K562 (cell line): ENCODE results near the gene UBE2N. TPM values are rescaled to one million over a fixed set of nuclear protein-coding genes. Genes with fewer than 3 reads are reported as not detected.
A peak's percentile ranks its signal among the peaks of the same experiment; 100 is the strongest.

Source experiments
- ATAC-seq: fragments of 200-7000 bp; cut with Tn5 transposase; 3 replicates; pipeline ENCODE4 v1.9.1; 2020; ENCODE audit warnings: moderate library complexity
- BruUV-seq: library from RNA; stranded (reverse); fragments of 400-500 nt; replicated peaks from 2 replicates; lab custom pipeline; 2021; lab: Mats Ljungman, UMichigan
- CTCF ChIA-PET: fragments of 300-600 bp; formaldehyde crosslinking; extraction: SDS; loops from one replicate; lab custom pipeline; 2021; ENCODE audit warnings: low intra/inter-chr PET ratio; lab: Yijun Ruan, JAX
- POLR2A ChIA-PET: fragments of 300-600, 350-650 bp; sonication (Branson Sonifier 250); formaldehyde crosslinking; extraction: SDS; loops from one replicate; lab custom pipeline; 2021; ENCODE audit warnings: antibody characterized with exemption, inconsistent platforms; lab: Yijun Ruan, JAX
- DNase-seq, 4 experiments: peaks; one replicate each; pipeline versions ENCODE4 v3.0.0 to v3.0.0-alpha.2; 2011 to 2018; ENCODE audit warnings: low spot score in 3 of 4, mixed read lengths in 3 of 4; ENCODE audit errors: extremely low read depth in 1 of 4
- FAIRE-seq: peaks from 2 replicates; lab custom pipeline; 2011; peaks lifted over from hg19 to GRCh38; lab: Jason Lieb, UNC
- H2AFZ ChIP-seq: 2 replicates; pipeline ENCODE4 v1.6.0; 2011; ENCODE audit warnings: low read depth, low read length, control low read depth, inconsistent platforms
- H3K27ac ChIP-seq: fragments of 200-600 bp; 3 replicates; pipeline ENCODE4 v1.8.0; 2011; ENCODE audit warnings: low read depth, mild to moderate bottlenecking, control low read depth, inconsistent platforms, low read length, moderate library complexity, mixed read lengths; ENCODE audit errors: extremely low read depth
- H3K27me3 ChIP-seq, 2 experiments: fragments of 300-600 bp in 1 of 2; 2 replicates in 1 of 2; 3 replicates in 1 of 2; pipeline versions ENCODE4 v1.6.0 to v1.8.0; 2011; ENCODE audit warnings: inconsistent platforms in 2 of 2, low read length in 2 of 2, mild to moderate bottlenecking in 1 of 2, mixed read lengths in 1 of 2, moderate library complexity in 1 of 2; ENCODE audit not compliant: control insufficient read depth in 2 of 2, insufficient read depth in 2 of 2
- H3K36me3 ChIP-seq: fragments of 300-600 bp; 3 replicates; pipeline ENCODE4 v1.8.0; 2011; ENCODE audit warnings: mild to moderate bottlenecking, low read length, inconsistent platforms; ENCODE audit not compliant: control insufficient read depth, insufficient read depth
- H3K4me1 ChIP-seq, 2 experiments: fragments of 200-600 bp in 1 of 2; replicated peaks in 1 of 2; 2 replicates in 1 of 2; 3 replicates in 1 of 2; pipeline versions ENCODE4 v1.5.1 to v1.8.0; 2011; ENCODE audit warnings: inconsistent platforms in 2 of 2, low read length in 2 of 2, mild to moderate bottlenecking in 1 of 2, mixed read lengths in 1 of 2, moderate library complexity in 1 of 2; ENCODE audit not compliant: control insufficient read depth in 2 of 2, insufficient read depth in 2 of 2
- H3K4me2 ChIP-seq: 2 replicates; pipeline ENCODE4 v1.6.1; 2011; ENCODE audit warnings: low read length, control low read depth, inconsistent platforms, mixed read lengths; ENCODE audit not compliant: insufficient read depth
- H3K4me3 ChIP-seq: fragments of 200-600 bp; sonication (generic), shearing (Covaris generic); 2 replicates; pipeline ENCODE4 v1.5.1; 2016; ENCODE audit warnings: control low read depth, inconsistent platforms
- H3K79me2 ChIP-seq: fragments of 200-600 bp; 3 replicates; pipeline ENCODE4 v1.8.0; 2011; ENCODE audit warnings: low read length, inconsistent platforms; ENCODE audit not compliant: control insufficient read depth, insufficient read depth
- H3K9ac ChIP-seq, 2 experiments: 2 replicates each; pipeline versions ENCODE4 v1.6.0 to v1.6.1; 2011; ENCODE audit warnings: low read depth in 2 of 2, low read length in 2 of 2, control low read depth in 1 of 2, inconsistent platforms in 1 of 2, mild to moderate bottlenecking in 1 of 2, mixed read lengths in 1 of 2; ENCODE audit not compliant: insufficient read depth in 1 of 2
- H3K9me1 ChIP-seq: one replicate; pipeline ENCODE4 v1.6.0; 2011; ENCODE audit warnings: inconsistent platforms, mild to moderate bottlenecking, low read length, moderate library complexity; ENCODE audit not compliant: control insufficient read depth, insufficient read depth
- H3K9me3 ChIP-seq: replicated peaks from 2 replicates; pipeline ENCODE4 v1.5.1; 2011; ENCODE audit warnings: low read depth, low read length, inconsistent platforms; ENCODE audit not compliant: control insufficient read depth, insufficient read depth
- H4K20me1 ChIP-seq: replicated peaks from 2 replicates; pipeline ENCODE4 v1.6.1; 2011; ENCODE audit warnings: low read length, inconsistent platforms, mixed read lengths; ENCODE audit not compliant: control insufficient read depth, insufficient read depth
- MTA3 ChIP-seq: fragments of 450-650 bp; formaldehyde crosslinking; IDR thresholded peaks from 2 replicates; pipeline ENCODE4 v1.6.1; 2017; ENCODE audit warnings: mild to moderate bottlenecking, borderline replicate concordance
- RBM25 ChIP-seq: fragments of 200-400 bp; formaldehyde crosslinking; IDR thresholded peaks from 2 replicates; pipeline ENCODE4 v1.6.1; 2018; ENCODE audit warnings: low read length, low read depth, moderate library complexity; ENCODE audit not compliant: severe bottlenecking
- SUPT5H ChIP-seq: fragments of 450-650 bp; IDR thresholded peaks from 2 replicates; pipeline ENCODE4 v1.6.1; 2016
- ZNF121 ChIP-seq: sonication (generic); formaldehyde crosslinking; conservative IDR thresholded peaks from 2 replicates; pipeline ENCODE4 v1.8.0; 2022; ENCODE audit warnings: missing genetic modification reagents
- ZNF146 ChIP-seq: IDR thresholded peaks from one replicate; pipeline ENCODE4 v1.6.1; 2018; ENCODE audit warnings: missing compliant biosample characterization; ENCODE audit not compliant: unreplicated experiment
- WGBS: fragments of 100-300 bp; shearing (Covaris generic); methylation state at CpG from one replicate; pipeline ENCODE4 v1.1.6; 2016; ENCODE audit warnings: low coverage, mixed read lengths; ENCODE audit not compliant: insufficient coverage; ENCODE audit errors: missing lambda C conversion rate; 5-methylcytosine and 5-hydroxymethylcytosine counted together
- in situ Hi-C: fragments of 300-500 bp; cut with MboI; formaldehyde crosslinking; loops from 4 replicates; pipeline ENCODE4 v1.15.0; 2018; ENCODE audit warnings: inconsistent platforms, mixed read lengths
- intact Hi-C: fragments of 100-400 bp; cut with micrococcal nuclease; formaldehyde crosslinking; loops from 2 replicates; pipeline ENCODE4 v1.14.2; 2022
- polyA plus RNA-seq, 8 experiments: library from polyadenylated mRNA; depleted of rRNA in 4 of 8; stranded (reverse) in 5 of 8; unstranded in 3 of 8; fragments of >200 nt; fragmentation: Nextera tagmentation in 2 of 8; fragmentation: Illumina TruSeq in 1 of 8; extraction: Ambion mirVana in 2 of 8; extraction: Trizol in 1 of 8; gene quantifications; 2 replicates each; pipeline versions ENCODE4 v1.2.1 to v1.2.3, GENCODE V29; 2011 to 2014; ENCODE audit warnings: inconsistent platforms in 1 of 8, missing spikeins in 1 of 8
- total RNA-seq, 7 experiments: library from RNA; depleted of rRNA in 6 of 7; stranded (reverse); fragments of >200 nt in 6 of 7; fragmentation: Illumina TruSeq in 2 of 7; extraction: Trizol in 2 of 7; gene quantifications; 2 replicates each; pipeline versions ENCODE4 v1.2.1 to v1.2.3, GENCODE V29; 2011 to 2021; ENCODE audit warnings: low replicate concordance in 1 of 7

Gene UBE2N
- total and polyA plus RNA-seq, 9 of the 15 experiments (the other 6 are each of a cell fraction or from before 2014, with no cell fraction given), result 189 to 826 (median 260) TPM

DNA sequence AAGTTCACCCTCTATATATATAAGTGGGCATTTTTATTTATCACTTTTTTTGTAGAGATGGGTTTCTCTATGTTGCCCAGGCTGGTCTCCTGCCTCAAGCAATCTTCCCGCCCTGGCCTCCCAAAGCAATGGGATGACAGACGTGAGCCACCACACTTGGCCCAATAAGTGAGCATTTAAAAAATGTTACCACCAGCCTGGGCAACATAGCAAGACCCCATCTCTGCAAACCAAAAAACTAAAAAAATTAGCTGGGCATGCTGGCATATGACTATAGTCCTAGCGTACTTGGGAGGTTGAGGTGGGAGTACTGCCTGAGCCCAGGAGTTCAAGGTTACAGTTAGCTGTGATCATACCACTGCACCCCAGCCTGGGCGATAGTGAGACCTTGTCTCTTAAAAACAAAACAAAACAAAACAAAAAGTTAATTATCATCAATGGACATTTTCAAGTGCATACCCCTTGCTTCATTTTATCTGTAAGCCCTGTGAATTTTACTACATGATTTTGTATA, 23.7 kb downstream of the UBE2N start:
- Histone ChIP-seq H3K9me3 (no peaks in the 10 kb centered on the region), H3K4me3 (no peak overlapping the region), H4K20me1 (peaks cover 20% of the 10 kb centered on the region), H3K4me2 (no peak overlapping the region), H3K9ac (no peak overlapping the region), H2AFZ (no peak overlapping the region), H3K36me3 (peaks cover 10% of the 10 kb centered on the region; the same call in 2 of the 3 replicates), H3K4me1 (peaks cover 3 to 14% of the 10 kb centered on the region in 2 experiments; a peak in 2 of 5 replicates), H3K27me3 (no peaks in the 10 kb centered on the region), H3K79me2 (peaks cover 97% of the 10 kb centered on the region), H3K27ac (no peak overlapping the region), H3K9me1 (no peaks in the 10 kb centered on the region)
- DNase-seq, result no peak
- ATAC-seq, result no peak
- in situ Hi-C loops, result loop anchor here (25.0 kb wide), 2 partner anchors 431 to 631 kb away; no protein-coding TSS in a partner anchor
- BruUV-seq, result no TSS peak
- intact Hi-C loops, result loop anchor here (5.0 kb wide), 3 partner anchors 391 to 631 kb away; no protein-coding TSS in a partner anchor
- POLR2A ChIA-PET, result no interaction called here
- CTCF ChIA-PET, result interaction anchor here (2.6 kb wide), 1 partner anchor 633 kb away, joined by 11 read pairs; no protein-coding TSS in a partner anchor
- WGBS, result 89% methylated on average over 4 of the region's 4 CpGs
- no peak for FAIRE-seq
- peak; percentile 91 for TF ChIP-seq ZNF121 (CRISPR knock-in tag)
- TF ChIP-seq MTA3, result no peak
- TF ChIP-seq RBM25, result peak; percentile 55
- TF ChIP-seq ZNF146 (CRISPR knock-in tag), result no peak
- no peak for TF ChIP-seq SUPT5H
